Thyroid gland (tissue), 4 donors: ENCODE measurements around the gene PPP3CA. TPM values are rescaled to one million over a fixed set of nuclear protein-coding genes. Genes with fewer than 3 reads are reported as not detected.

ENCODE experiments used
- DNase-seq, 2 donors: peaks; one replicate each; pipeline ENCODE4 v3.0.0-alpha.2; 2019
- H3K27ac ChIP-seq, 3 donors: fragments of 200-600 bp; sonication (generic); 1 replicate in 2 of 3; 2 replicates in 1 of 3; pipeline ENCODE4 v1.5.1; 2016 to 2019; ENCODE audit warnings: mild to moderate bottlenecking in 1 of 3, moderate library complexity in 1 of 3
- H3K27me3 ChIP-seq: fragments of 200-600 bp; sonication (generic); one replicate; pipeline ENCODE4 v1.5.1; 2019
- H3K36me3 ChIP-seq, 2 donors: fragments of 200-600 bp; sonication (generic); one replicate each; pipeline ENCODE4 v1.5.1; 2016 to 2019
- H3K4me1 ChIP-seq, 2 donors: fragments of 200-600 bp; sonication (generic); one replicate each; pipeline ENCODE4 v1.5.1; 2017 to 2019
- H3K4me3 ChIP-seq, 3 donors: fragments of 200-600 bp; sonication (generic); replicated peaks in 1 of 3; 1 replicate in 2 of 3; 2 replicates in 1 of 3; pipeline ENCODE4 v1.5.1; 2016; ENCODE audit warnings: mild to moderate bottlenecking in 1 of 3
- H3K9me3 ChIP-seq: fragments of 200-600 bp; sonication (generic); one replicate; pipeline ENCODE4 v1.5.1; 2017
- POLR2A ChIP-seq, 2 donors: fragments of 450-650 bp; IDR thresholded peaks; one replicate each; pipeline ENCODE4 v1.6.1; 2017; ENCODE audit warnings: antibody characterized with exemption in 2 of 2, mild to moderate bottlenecking in 2 of 2, moderate library complexity in 1 of 2
- WGBS, 2 donors: methylation state at CpG; one replicate each; pipeline ENCODE4 v1.1.5; 2017; 5-methylcytosine and 5-hydroxymethylcytosine counted together
- intact Hi-C: fragments of 100-400 bp; cut with DNase I; formaldehyde crosslinking; loops from one replicate; pipeline ENCODE4 v1.15.1; 2023
- total RNA-seq, 4 donors: library from RNA; depleted of rRNA; stranded (reverse); fragments of >200 nt; gene quantifications; one replicate each; pipeline ENCODE4 v1.2.3, GENCODE V29; 2016
- TF ChIP-seq, protein P1 (sequence below), 6 experiments: fragments of 200-600 bp in 3 of 6; fragments of 450-650 bp in 3 of 6; sonication (generic) in 3 of 6; IDR thresholded peaks; one replicate each; pipeline ENCODE4 v1.5.1; 2016 to 2019; ENCODE audit warnings: antibody characterized with exemption in 6 of 6, mild to moderate bottlenecking in 2 of 6, inconsistent platforms in 1 of 6, moderate library complexity in 1 of 6

Gene PPP3CA
- total RNA-seq, 4 donors from 2014 or later: 31.6 to 45.8 (median 34.4) TPM

DNA sequence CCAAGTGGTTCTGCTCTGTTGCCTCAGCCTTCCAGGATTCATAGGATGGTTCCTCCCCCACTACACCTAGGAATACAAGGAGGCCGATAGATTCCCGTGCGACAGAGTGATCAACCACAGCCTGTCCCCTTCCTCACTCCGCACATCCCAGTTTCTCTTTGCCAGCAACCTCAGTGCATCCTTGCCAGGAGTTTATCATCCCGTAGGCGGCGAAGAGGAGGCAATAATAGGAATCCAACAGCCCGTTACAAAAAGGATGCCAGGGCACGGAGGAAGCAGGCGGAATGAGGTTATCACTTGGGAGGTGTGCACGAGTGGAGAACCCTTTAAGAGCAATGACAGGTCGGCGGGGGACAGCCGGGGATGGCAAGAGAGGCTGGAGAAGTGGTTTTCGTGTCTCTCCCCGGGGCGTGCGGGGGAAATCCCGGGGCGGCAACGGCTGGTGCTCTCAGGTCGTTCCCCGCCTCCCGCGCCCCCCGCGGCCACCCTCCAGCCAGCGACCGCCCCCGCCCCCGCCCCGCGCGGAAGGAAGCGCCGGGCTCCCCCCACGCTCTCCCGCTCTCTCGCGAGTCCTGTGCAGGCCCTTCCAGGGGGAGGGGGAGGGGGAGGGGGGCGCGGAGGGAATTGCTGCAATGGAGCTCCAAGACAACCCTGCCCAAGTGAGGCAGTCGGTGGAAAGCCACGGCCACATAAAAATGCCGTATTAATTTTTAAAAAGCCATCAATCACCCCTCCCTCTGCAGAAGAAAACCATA, 1.6 kb downstream of the PPP3CA start:
- WGBS, 2 donors: 0 to 4% methylated on average over 16 to 25 of the region's 45 CpGs
- peak; percentile 68 to 72 for DNase-seq
- H3K36me3 ChIP-seq: no peaks in the 10 kb centered on the region
- TF ChIP-seq POLR2A (IDR thresholded peaks at IDR 0.05): no peak
- TF ChIP-seq, protein P1, sequence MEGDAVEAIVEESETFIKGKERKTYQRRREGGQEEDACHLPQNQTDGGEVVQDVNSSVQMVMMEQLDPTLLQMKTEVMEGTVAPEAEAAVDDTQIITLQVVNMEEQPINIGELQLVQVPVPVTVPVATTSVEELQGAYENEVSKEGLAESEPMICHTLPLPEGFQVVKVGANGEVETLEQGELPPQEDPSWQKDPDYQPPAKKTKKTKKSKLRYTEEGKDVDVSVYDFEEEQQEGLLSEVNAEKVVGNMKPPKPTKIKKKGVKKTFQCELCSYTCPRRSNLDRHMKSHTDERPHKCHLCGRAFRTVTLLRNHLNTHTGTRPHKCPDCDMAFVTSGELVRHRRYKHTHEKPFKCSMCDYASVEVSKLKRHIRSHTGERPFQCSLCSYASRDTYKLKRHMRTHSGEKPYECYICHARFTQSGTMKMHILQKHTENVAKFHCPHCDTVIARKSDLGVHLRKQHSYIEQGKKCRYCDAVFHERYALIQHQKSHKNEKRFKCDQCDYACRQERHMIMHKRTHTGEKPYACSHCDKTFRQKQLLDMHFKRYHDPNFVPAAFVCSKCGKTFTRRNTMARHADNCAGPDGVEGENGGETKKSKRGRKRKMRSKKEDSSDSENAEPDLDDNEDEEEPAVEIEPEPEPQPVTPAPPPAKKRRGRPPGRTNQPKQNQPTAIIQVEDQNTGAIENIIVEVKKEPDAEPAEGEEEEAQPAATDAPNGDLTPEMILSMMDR (IDR thresholded peaks at IDR 0.05): no peak
- peaks cover 4 to 21% of the 10 kb centered on the region in 2 donors for H3K4me1 ChIP-seq
- intact Hi-C loops: loop anchor here (10.0 kb wide), 1 partner anchor 151 kb away; no protein-coding TSS in a partner anchor
- H3K4me3 ChIP-seq: peak overlapping the region; percentile 24 to 88 (median 76)
- peak overlapping the region; percentile 40 to 98 (median 86) for H3K27ac ChIP-seq
- no peaks in the 10 kb centered on the region for H3K9me3 ChIP-seq
- H3K27me3 ChIP-seq: no peaks in the 10 kb centered on the region

DNA sequence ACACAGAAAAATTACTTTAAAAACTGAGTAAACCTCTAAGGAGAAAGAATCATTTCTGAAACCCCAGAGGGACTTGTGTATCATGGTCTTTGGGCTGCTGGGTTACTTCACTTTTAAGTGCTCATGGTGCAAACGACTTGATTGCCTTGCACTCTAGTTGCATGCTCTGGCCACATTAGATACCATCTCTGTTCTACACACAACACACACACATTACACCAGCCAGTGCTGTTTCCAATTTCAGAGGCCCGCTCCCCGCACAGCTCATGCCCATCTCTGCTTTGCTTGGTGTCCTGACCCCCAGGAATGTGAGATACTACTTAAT, 2.1 kb downstream of the PPP3CA start:
- intact Hi-C loops: loop anchor here (10.0 kb wide), 1 partner anchor 150 kb away; no protein-coding TSS in a partner anchor
- peak overlapping the region; percentile 24 to 88 (median 76) for H3K4me3 ChIP-seq
- no peaks in the 10 kb centered on the region for H3K27me3 ChIP-seq
- no peaks in the 10 kb centered on the region for H3K36me3 ChIP-seq
- WGBS, 2 donors: 14 to 25% methylated on average over 3 of the region's 3 CpGs
- DNase-seq: peak in 1 of 2 donors; percentile 14
- H3K4me1 ChIP-seq: peaks cover 4 to 21% of the 10 kb centered on the region in 2 donors
- H3K9me3 ChIP-seq: no peaks in the 10 kb centered on the region
- peak overlapping the region in 1 of 3 donors; percentile 98 for H3K27ac ChIP-seq
- TF ChIP-seq, protein P1 (IDR thresholded peaks at IDR 0.05): no peak
- TF ChIP-seq POLR2A (IDR thresholded peaks at IDR 0.05): no peak

DNA sequence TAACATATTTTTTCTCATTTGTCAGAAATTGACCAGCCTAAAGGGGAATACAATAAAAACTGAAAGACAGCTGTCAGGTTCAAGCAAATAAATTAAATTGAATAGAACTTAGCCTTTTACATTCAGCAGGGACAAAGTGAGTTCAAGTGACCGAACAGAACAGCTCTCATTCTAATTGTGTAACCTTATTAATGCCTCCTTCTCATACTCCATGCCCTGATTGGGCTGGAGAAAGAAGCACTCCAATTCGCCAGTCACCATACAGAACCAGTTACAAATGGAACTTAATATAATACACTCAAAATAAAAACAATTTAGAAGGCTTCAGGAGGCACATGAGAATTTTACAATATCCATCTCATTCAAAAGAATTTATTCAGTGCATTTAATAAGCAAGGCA, 8.0 kb downstream of the PPP3CA start:
- Histone ChIP-seq H3K27ac (no peak overlapping the region), H3K9me3 (no peaks in the 10 kb centered on the region), H3K36me3 (no peaks in the 10 kb centered on the region), H3K4me1 (peaks cover 4 to 8% of the 10 kb centered on the region in 2 donors), H3K27me3 (no peaks in the 10 kb centered on the region), H3K4me3 (no peak overlapping the region)
- no peak for DNase-seq
- intact Hi-C loops: no loop called here
- 88 to 89% methylated on average over 2 of the region's 2 CpGs for WGBS, 2 donors
- no peak for TF ChIP-seq POLR2A (IDR thresholded peaks at IDR 0.05)
- TF ChIP-seq, protein P1 (IDR thresholded peaks at IDR 0.05): no peak

DNA sequence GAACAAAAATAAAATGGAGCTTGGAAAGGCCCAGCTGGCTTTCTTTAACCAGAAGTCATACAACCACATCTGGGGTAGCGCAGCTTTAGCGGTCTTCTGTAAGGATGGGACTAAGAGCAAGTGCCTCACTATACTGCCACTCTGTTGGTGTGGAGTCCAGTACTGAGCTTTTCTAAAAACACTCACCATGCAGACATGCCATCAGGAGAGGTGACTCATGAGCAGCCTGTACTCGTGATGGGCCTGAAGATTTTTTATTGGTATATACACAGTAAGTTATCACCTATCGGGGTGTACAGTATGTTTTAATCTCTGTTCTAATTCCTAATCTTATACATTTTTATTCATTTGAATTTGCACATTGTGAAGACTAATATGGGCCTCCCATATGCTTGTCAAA, 9.6 kb downstream of the PPP3CA start:
- H3K27ac ChIP-seq: no peak overlapping the region
- no peaks in the 10 kb centered on the region for H3K27me3 ChIP-seq
- H3K36me3 ChIP-seq: no peaks in the 10 kb centered on the region
- intact Hi-C loops: no loop called here
- H3K4me1 ChIP-seq: peaks cover 4 to 8% of the 10 kb centered on the region in 2 donors
- TF ChIP-seq, protein P1 (IDR thresholded peaks at IDR 0.05): no peak
- TF ChIP-seq POLR2A (IDR thresholded peaks at IDR 0.05): no peak
- 92 to 93% methylated on average over 4 of the region's 4 CpGs for WGBS, 2 donors
- H3K4me3 ChIP-seq: no peak overlapping the region
- H3K9me3 ChIP-seq: no peaks in the 10 kb centered on the region
- no peak for DNase-seq

DNA sequence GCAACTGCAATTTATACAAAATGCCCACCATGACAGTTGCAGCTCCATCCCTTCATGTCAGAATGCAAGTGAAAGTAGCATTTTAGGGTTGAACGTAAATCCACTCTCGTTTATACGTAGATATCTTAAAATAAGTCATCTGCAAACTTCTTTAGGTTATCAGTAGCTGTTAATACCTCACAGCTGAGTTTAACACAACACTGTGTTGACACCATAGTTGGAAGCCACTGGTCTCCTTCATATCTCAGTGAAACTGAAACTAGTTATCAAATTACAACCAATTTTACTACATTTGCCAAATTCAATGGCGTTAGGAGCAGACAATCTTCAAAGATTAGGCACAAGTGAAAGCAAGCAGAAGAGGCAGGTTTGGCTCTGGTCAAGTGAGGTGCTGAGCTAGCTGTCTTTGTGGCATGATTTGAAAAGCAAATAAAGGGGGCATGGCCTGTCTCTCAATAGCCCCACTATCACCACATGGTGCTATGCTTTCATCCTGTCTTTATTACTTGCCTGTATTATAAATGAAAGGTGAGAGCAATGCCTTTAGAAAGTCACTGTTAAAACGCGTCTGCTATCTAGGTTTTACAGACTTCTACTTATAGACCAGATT, 12.3 kb downstream of the PPP3CA start:
- no peak for DNase-seq
- H3K4me1 ChIP-seq: peaks cover 4 to 8% of the 10 kb centered on the region in 2 donors
- no peak overlapping the region for H3K4me3 ChIP-seq
- intact Hi-C loops: no loop called here
- no peaks in the 10 kb centered on the region for H3K27me3 ChIP-seq
- no peak overlapping the region for H3K27ac ChIP-seq
- H3K9me3 ChIP-seq: no peaks in the 10 kb centered on the region
- 82 to 83% methylated on average over 6 of the region's 6 CpGs for WGBS, 2 donors
- no peak for TF ChIP-seq POLR2A (IDR thresholded peaks at IDR 0.05)
- TF ChIP-seq, protein P1 (IDR thresholded peaks at IDR 0.05): no peak
- no peaks in the 10 kb centered on the region for H3K36me3 ChIP-seq
